GM12878 (cell line): ENCODE results near the gene CNTD1. TPM values are rescaled to one million over a fixed set of nuclear protein-coding genes. Genes with fewer than 3 reads are reported as not detected.
A peak's percentile ranks its signal among the peaks of the same experiment; 100 is the strongest.

Source experiments
- BRCA1 ChIP-seq: IDR thresholded peaks from 2 replicates; pipeline ENCODE4 v1.6.1; 2011; ENCODE audit warnings: low read depth, low read length, improper control_type of control experiment
- CEBPB ChIP-seq, 2 experiments: fragments of 150-350 bp in 1 of 2; IDR thresholded peaks; 2 replicates each; pipeline ENCODE4 v1.6.1; 2012 to 2014; ENCODE audit warnings: low read depth in 2 of 2, low read length in 2 of 2, borderline replicate concordance in 1 of 2, inconsistent platforms in 1 of 2
- CHD4 ChIP-seq: fragments of 200-600 bp; sonication (generic); IDR thresholded peaks from 2 replicates; pipeline ENCODE4 v1.6.1; 2016; ENCODE audit warnings: mild to moderate bottlenecking
- CTCF ChIP-seq, 3 experiments: IDR thresholded peaks in 2 of 3; conservative IDR thresholded peaks in 1 of 3; 2 replicates each; pipeline ENCODE4 v1.5.1; 2011; ENCODE audit warnings: low read depth in 3 of 3, low read length in 3 of 3, mild to moderate bottlenecking in 3 of 3, control low read depth in 2 of 3, moderate library complexity in 2 of 3, inconsistent platforms in 1 of 3, mixed read lengths in 1 of 3; ENCODE audit not compliant: control insufficient read depth in 2 of 3, insufficient read depth in 1 of 3; ENCODE audit errors: extremely low read depth in 1 of 3
- IRF4 ChIP-seq: IDR thresholded peaks from 2 replicates; pipeline ENCODE4 v1.6.1; 2011; ENCODE audit warnings: low read depth, low read length
- IRF5 ChIP-seq: fragments of 450-650 bp; IDR thresholded peaks from 2 replicates; pipeline ENCODE4 v1.6.1; 2017; ENCODE audit warnings: borderline replicate concordance
- JUNB ChIP-seq: IDR thresholded peaks from 2 replicates; pipeline ENCODE4 v1.6.1; 2016; ENCODE audit warnings: antibody characterized with exemption, mild to moderate bottlenecking
- MEF2A ChIP-seq: IDR thresholded peaks from 2 replicates; pipeline ENCODE4 v1.6.1; 2011; ENCODE audit warnings: low read depth, mild to moderate bottlenecking, low read length, moderate library complexity; ENCODE audit not compliant: insufficient read depth
- NFYA ChIP-seq: IDR thresholded peaks from 2 replicates; pipeline ENCODE4 v1.6.1; 2011; ENCODE audit warnings: low read depth, mild to moderate bottlenecking, low read length, improper control_type of control experiment, borderline replicate concordance
- RAD21 ChIP-seq: IDR thresholded peaks from 2 replicates; pipeline ENCODE4 v1.6.1; 2011; ENCODE audit warnings: mild to moderate bottlenecking, low read depth, low read length, moderate library complexity; ENCODE audit not compliant: insufficient read depth
- RCOR1 ChIP-seq: conservative IDR thresholded peaks from 2 replicates; pipeline ENCODE4 v1.6.1; 2012; ENCODE audit warnings: low read depth, low read length, improper control_type of control experiment
- SUZ12 ChIP-seq: fragments of 200-600 bp; sonication (generic); IDR thresholded peaks from one replicate; pipeline ENCODE4 v1.6.1; 2018; ENCODE audit warnings: antibody characterized with exemption, mild to moderate bottlenecking; ENCODE audit not compliant: unreplicated experiment
- USF2 ChIP-seq: IDR thresholded peaks from 2 replicates; pipeline ENCODE4 v1.6.1; 2011; ENCODE audit warnings: low read depth, low read length, improper control_type of control experiment, borderline replicate concordance
- ZBTB4 ChIP-seq: fragments of 450-650 bp; formaldehyde crosslinking; IDR thresholded peaks from 2 replicates; pipeline ENCODE4 v1.4.0; 2022; ENCODE audit warnings: mild to moderate bottlenecking, moderate library complexity
- ZBTB40 ChIP-seq: fragments of 450-650 bp; IDR thresholded peaks from 2 replicates; pipeline ENCODE4 v1.6.1; 2016; ENCODE audit warnings: mild to moderate bottlenecking, moderate library complexity, borderline replicate concordance
- ZNF384 ChIP-seq: IDR thresholded peaks from 2 replicates; pipeline ENCODE4 v1.6.1; 2012; ENCODE audit warnings: low read depth, mild to moderate bottlenecking, low read length, improper control_type of control experiment, borderline replicate concordance
- ZNF622 ChIP-seq: fragments of 450-650 bp; IDR thresholded peaks from 2 replicates; pipeline ENCODE4 v1.6.1; 2017; ENCODE audit warnings: mild to moderate bottlenecking, inconsistent platforms
- polyA plus RNA-seq, 11 experiments: library from polyadenylated mRNA; depleted of rRNA in 4 of 11; unstranded in 6 of 11; stranded (reverse) in 5 of 11; fragments of >200 nt; fragmentation: Nextera tagmentation in 4 of 11; fragmentation: Illumina TruSeq in 1 of 11; extraction: Ambion mirVana in 4 of 11; extraction: Trizol in 1 of 11; gene quantifications; 1 replicate in 1 of 11; 2 replicates in 10 of 11; pipeline versions ENCODE4 v1.2.1 to v1.2.3, GENCODE V29; 2011 to 2016; ENCODE audit warnings: inconsistent platforms in 2 of 11, missing spikeins in 2 of 11, low read depth in 1 of 11
- total RNA-seq, 4 experiments: library from RNA; depleted of rRNA in 3 of 4; stranded (reverse); fragments of >200 nt in 3 of 4; fragmentation: Illumina TruSeq in 1 of 4; extraction: Trizol in 1 of 4; gene quantifications; 2 replicates each; pipeline versions ENCODE4 v1.2.1 to v1.2.3, GENCODE V29; 2013 to 2021

The CNTD1 gene
- total and polyA plus RNA-seq, 10 of the 15 experiments (the other 5 are each of a cell fraction or from before 2014, with no cell fraction given): 0.06 to 1.5 (median 1.1) TPM; not detected in 4

GRCh38 chr17:42775534-42776098 lies 23.0 kb upstream of the CNTD1 start (continued):
- TF ChIP-seq USF2: no peak; the same call in 1 of the 2 replicates
- no peak for TF ChIP-seq ZNF384
- no peak for TF ChIP-seq BRCA1
- no peak for TF ChIP-seq CHD4
- no peak for TF ChIP-seq CEBPB (IDR thresholded peaks at IDR 0.05; ENCODE audit: borderline replicate concordance in 1 of 2, low read depth in 2 of 2, low read length in 2 of 2)
- no peak for TF ChIP-seq JUNB
- TF ChIP-seq IRF5: no peak
- TF ChIP-seq RAD21: no peak
- TF ChIP-seq CTCF (IDR thresholded peaks at IDR 0.05 in 2 of 3, conservative IDR thresholded peaks at IDR 0.05 in 1 of 3; ENCODE audit: control insufficient read depth in 2 of 3, extremely low read depth in 1 of 3, insufficient read depth in 1 of 3, low read depth in 3 of 3, low read length in 3 of 3): peak in 2 of 3 experiments; percentile 5 to 19; a peak in 2 of 6 replicates
- peak; percentile 88; the same call in 1 of the 2 replicates for TF ChIP-seq MEF2A
- peak; percentile 44; the same call in 1 of the 2 replicates for TF ChIP-seq IRF4
- TF ChIP-seq SUZ12: no peak
- no peak for TF ChIP-seq RCOR1
- TF ChIP-seq ZBTB4 (CRISPR knock-in tag): no peak
- TF ChIP-seq NFYA: no peak
- no peak for TF ChIP-seq ZBTB40
- TF ChIP-seq ZNF622: no peak
